ENCODE data around the gene LIMA1. TPM values are rescaled to one million over a fixed set of nuclear protein-coding genes. Genes with fewer than 3 reads are reported as not detected.
A peak's percentile ranks its signal among the peaks of the same experiment; 100 is the strongest.
"Not testable (repeated sequence)": the region's sequence is repeated elsewhere in the genome, so short reads cannot be mapped to it uniquely, and the experiment has no call there.

Gene LIMA1
- total RNA-seq, 4 donors from 2014 or later: 85.0 to 140 (median 116) TPM

DNA sequence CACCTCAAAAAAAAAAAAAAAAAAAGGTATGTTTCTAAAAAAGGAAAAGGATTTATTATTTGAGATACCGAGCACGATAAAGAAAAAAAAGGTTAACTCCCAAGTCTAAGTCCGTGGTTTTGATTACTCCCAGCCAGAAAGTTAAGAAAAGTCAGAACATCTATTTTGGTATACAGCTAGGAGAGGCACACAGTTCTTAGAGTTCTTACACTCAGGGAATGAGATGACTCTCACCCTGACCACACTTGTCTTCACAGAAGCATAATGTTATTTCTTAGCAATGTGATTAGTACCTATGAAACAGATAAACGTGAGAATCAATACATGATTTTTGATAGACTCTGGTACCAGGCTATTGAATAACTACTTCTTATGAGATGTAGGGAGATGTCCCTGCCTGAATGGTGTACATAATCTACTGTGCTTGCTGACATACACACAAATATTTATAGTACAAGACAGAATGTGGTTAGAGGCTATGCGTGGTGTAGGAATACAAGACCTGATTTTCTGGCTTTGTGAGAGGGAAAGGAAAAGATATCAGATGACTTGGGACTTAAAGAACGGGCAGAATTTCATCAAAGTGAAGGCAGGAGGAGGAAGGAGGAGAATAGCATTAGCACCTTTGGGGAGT is 31.6 kb downstream of the LIMA1 start:
- intact Hi-C loops (cut with DNase I; ENCODE audit: low total_unique reads): no loop called here
- peak overlapping the region in 1 of 2 donors; percentile 36 for H3K27ac ChIP-seq
- DNase-seq: no peak

DNA sequence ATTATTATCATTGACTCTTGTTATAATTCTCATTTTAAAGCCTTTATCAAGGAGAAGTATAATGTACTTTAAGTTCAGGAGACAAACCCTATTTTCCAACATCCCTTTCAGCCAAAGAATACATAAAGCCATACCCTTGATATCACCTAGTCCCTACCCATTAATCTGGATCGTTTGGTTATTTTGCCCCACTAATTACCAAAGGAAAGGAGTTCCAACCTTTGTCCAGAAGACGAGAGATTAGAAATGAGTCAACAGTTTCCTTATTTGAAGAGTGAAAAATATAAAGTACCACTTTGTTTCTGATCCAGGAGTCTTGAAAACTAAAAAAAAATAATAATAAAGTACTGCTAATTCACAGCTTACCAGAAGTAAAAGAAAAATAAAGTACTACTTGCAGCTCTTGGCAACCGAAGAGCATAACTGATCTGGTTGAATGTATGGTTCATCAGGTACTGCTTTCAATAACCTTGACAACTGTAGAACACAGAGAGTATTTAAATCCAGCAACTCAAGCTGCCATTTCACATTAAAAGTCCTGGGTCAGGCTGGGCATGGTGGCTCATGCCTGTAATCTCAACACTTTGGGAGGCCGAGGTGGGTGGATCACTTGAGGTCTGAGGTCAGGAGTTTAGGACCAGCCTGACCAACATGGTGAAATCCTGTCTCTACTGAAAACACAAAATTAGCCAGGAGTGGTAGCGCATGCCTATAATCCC is 33.7 kb downstream of the LIMA1 start:
- H3K4me1 ChIP-seq: no peaks in the 10 kb centered on the region
- TF ChIP-seq, protein P1, sequence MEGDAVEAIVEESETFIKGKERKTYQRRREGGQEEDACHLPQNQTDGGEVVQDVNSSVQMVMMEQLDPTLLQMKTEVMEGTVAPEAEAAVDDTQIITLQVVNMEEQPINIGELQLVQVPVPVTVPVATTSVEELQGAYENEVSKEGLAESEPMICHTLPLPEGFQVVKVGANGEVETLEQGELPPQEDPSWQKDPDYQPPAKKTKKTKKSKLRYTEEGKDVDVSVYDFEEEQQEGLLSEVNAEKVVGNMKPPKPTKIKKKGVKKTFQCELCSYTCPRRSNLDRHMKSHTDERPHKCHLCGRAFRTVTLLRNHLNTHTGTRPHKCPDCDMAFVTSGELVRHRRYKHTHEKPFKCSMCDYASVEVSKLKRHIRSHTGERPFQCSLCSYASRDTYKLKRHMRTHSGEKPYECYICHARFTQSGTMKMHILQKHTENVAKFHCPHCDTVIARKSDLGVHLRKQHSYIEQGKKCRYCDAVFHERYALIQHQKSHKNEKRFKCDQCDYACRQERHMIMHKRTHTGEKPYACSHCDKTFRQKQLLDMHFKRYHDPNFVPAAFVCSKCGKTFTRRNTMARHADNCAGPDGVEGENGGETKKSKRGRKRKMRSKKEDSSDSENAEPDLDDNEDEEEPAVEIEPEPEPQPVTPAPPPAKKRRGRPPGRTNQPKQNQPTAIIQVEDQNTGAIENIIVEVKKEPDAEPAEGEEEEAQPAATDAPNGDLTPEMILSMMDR (IDR thresholded peaks at IDR 0.05): no peak
- TF ChIP-seq POLR2A (IDR thresholded peaks at IDR 0.05): no peak
- no peaks in the 10 kb centered on the region for H3K9me3 ChIP-seq
- intact Hi-C loops (cut with DNase I; ENCODE audit: low total_unique reads): no loop called here
- H3K27me3 ChIP-seq: no peaks in the 10 kb centered on the region
- H3K4me3 ChIP-seq: no peak overlapping the region
- H3K27ac ChIP-seq: peak overlapping the region; percentile 27 to 79
- no peak for DNase-seq
- H3K36me3 ChIP-seq: no peaks in the 10 kb centered on the region

More for the DNA sequence above, 31.6 kb downstream of the LIMA1 start:
- TF ChIP-seq POLR2A (IDR thresholded peaks at IDR 0.05): no peak
- TF ChIP-seq, protein P1 (IDR thresholded peaks at IDR 0.05): no peak
- Histone ChIP-seq H3K9me3 (no peaks in the 10 kb centered on the region), H3K36me3 (no peaks in the 10 kb centered on the region), H3K4me1 (no peaks in the 10 kb centered on the region), H3K4me3 (no peak overlapping the region), H3K27me3 (no peaks in the 10 kb centered on the region)

DNA sequence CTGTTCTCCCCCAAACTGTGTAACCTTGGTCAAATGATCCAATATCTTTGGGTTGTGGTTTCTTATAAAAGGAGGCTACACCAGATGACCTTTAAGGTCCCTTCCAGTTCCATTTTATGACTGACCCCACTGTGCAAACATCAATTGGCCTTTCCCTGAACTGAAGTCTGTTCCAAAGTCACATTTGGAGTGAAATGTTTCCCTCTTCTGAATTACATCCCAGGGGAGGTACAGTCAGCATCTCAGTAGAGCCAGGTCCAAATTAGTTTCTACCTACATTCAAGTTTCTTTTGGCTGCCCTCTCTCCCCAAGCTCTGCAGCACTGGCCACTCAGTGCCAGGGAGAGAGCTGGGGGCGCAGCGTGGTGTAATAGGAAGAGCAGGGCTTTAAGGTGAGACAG is 34.4 kb downstream of the LIMA1 start:
- Histone ChIP-seq H3K9me3 (no peaks in the 10 kb centered on the region), H3K4me3 (no peak overlapping the region), H3K4me1 (no peaks in the 10 kb centered on the region), H3K27me3 (no peaks in the 10 kb centered on the region), H3K27ac (peak overlapping the region; percentile 9 to 79), H3K36me3 (no peaks in the 10 kb centered on the region)
- no peak for DNase-seq
- TF ChIP-seq, protein P1 (IDR thresholded peaks at IDR 0.05): no peak
- TF ChIP-seq POLR2A (IDR thresholded peaks at IDR 0.05): no peak
- intact Hi-C loops (cut with DNase I; ENCODE audit: low total_unique reads): no loop called here

DNA sequence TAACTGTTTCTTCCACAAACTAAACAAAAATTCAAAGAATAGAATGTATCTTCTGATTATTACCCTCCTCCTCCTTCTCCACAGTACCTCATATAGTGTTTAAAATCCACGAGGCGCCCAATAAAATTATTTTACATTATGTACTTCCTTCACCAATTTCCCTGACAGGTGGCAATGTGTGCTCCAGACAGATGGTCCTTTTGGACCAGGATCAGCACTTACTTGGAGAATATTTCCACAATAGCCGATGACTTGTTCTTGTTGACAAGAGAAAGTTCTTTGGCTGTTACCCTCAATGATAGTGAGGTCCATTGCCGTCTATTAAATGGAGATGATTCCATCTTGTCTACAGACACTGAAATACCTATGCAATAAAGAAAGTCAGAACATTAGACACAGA is 34.9 kb downstream of the LIMA1 start:
- peak overlapping the region; percentile 58 to 79 for H3K27ac ChIP-seq
- H3K4me3 ChIP-seq: no peak overlapping the region
- H3K9me3 ChIP-seq: no peaks in the 10 kb centered on the region
- H3K36me3 ChIP-seq: no peaks in the 10 kb centered on the region
- TF ChIP-seq, protein P1 (IDR thresholded peaks at IDR 0.05): no peak
- TF ChIP-seq POLR2A (IDR thresholded peaks at IDR 0.05): no peak
- H3K4me1 ChIP-seq: no peaks in the 10 kb centered on the region
- intact Hi-C loops (cut with DNase I; ENCODE audit: low total_unique reads): no loop called here
- no peaks in the 10 kb centered on the region for H3K27me3 ChIP-seq
- no peak for DNase-seq

DNA sequence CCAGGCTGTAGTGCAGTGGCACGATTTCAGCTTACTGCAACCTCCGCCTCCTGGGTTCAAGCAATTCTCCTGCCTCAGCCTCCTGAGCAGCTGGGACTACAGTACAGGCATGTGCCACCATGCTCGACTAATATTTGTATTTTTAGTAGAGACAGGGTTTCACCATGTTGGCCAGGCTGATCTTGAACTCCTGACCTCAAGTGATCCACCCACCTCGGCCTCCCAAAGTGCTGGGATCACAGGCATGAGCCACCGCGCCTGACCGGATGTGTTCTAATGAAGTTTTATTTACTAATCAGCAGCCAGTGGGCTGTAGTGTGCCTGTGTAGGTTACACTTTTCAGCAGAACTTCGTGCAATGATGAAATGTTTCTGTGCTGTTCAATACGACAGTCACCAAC is 35.7 kb downstream of the LIMA1 start:
- DNase-seq; H3K4me1 ChIP-seq; intact Hi-C loops (cut with DNase I; ENCODE audit: low total_unique reads); H3K9me3 ChIP-seq; H3K4me3 ChIP-seq; H3K36me3 ChIP-seq; H3K27me3 ChIP-seq: not testable (repeated sequence)
- peak overlapping the region; percentile 58 to 79 for H3K27ac ChIP-seq
